Neural cell (in vitro differentiated cells): Measurements from ENCODE around the gene TMEM140.

Source experiments
- RAD21 ChIP-seq: fragments of 450-650 bp; conservative IDR thresholded peaks from 2 replicates; pipeline ENCODE4 v1.6.1; 2014; ENCODE audit warnings: antibody characterized with exemption, mild to moderate bottlenecking, moderate library complexity
- TAF1 ChIP-seq: IDR thresholded peaks from 2 replicates; pipeline ENCODE4 v1.6.1; 2012; ENCODE audit warnings: low read depth
- TF ChIP-seq, protein P1 (sequence below): fragments of 450-650 bp; IDR thresholded peaks from 2 replicates; pipeline ENCODE4 v1.5.1; 2014; ENCODE audit warnings: antibody characterized with exemption, mild to moderate bottlenecking, moderate library complexity; ENCODE audit not compliant: poor library complexity, severe bottlenecking

DNA sequence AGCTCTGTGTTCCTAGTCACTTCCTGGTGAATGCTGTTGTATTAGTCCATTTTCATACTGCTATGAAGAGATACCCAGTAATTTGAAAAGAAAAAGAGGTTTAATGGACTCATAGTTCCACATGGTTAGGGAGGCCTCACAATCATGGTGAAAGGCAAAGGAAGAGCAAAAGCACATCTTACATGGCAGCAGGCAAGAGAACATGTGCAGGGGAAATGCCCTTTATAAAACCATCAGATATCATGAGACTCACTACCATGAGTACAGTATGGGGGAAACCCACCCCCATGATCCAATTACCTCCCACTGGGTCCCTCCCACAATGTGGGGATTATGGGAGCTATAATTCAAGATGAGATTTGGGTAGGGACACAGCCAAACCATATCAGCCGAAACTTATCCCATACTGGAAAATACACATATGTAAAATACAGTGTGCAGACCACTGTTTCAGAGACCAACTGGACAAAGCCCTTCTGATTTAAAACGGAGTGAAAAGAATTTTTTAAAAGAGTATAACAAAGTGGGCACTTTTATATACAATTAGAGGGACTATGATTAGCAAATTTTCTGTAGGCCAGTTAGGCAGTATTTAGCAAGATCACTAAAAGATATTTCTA, 14.6 kb downstream of the TMEM140 start:
- TF ChIP-seq TAF1 = no peak
- TF ChIP-seq RAD21 = no peak
- TF ChIP-seq, protein P1, sequence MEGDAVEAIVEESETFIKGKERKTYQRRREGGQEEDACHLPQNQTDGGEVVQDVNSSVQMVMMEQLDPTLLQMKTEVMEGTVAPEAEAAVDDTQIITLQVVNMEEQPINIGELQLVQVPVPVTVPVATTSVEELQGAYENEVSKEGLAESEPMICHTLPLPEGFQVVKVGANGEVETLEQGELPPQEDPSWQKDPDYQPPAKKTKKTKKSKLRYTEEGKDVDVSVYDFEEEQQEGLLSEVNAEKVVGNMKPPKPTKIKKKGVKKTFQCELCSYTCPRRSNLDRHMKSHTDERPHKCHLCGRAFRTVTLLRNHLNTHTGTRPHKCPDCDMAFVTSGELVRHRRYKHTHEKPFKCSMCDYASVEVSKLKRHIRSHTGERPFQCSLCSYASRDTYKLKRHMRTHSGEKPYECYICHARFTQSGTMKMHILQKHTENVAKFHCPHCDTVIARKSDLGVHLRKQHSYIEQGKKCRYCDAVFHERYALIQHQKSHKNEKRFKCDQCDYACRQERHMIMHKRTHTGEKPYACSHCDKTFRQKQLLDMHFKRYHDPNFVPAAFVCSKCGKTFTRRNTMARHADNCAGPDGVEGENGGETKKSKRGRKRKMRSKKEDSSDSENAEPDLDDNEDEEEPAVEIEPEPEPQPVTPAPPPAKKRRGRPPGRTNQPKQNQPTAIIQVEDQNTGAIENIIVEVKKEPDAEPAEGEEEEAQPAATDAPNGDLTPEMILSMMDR = no peak
